ENCODE measurements around the gene FGF12.

GRCh38 chr3:192516820-192517219, 210.5 kb downstream of the FGF12 start:
- TF ChIP-seq, protein P1, sequence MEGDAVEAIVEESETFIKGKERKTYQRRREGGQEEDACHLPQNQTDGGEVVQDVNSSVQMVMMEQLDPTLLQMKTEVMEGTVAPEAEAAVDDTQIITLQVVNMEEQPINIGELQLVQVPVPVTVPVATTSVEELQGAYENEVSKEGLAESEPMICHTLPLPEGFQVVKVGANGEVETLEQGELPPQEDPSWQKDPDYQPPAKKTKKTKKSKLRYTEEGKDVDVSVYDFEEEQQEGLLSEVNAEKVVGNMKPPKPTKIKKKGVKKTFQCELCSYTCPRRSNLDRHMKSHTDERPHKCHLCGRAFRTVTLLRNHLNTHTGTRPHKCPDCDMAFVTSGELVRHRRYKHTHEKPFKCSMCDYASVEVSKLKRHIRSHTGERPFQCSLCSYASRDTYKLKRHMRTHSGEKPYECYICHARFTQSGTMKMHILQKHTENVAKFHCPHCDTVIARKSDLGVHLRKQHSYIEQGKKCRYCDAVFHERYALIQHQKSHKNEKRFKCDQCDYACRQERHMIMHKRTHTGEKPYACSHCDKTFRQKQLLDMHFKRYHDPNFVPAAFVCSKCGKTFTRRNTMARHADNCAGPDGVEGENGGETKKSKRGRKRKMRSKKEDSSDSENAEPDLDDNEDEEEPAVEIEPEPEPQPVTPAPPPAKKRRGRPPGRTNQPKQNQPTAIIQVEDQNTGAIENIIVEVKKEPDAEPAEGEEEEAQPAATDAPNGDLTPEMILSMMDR (IDR thresholded peaks at IDR 0.05): no peak
- no peak for TF ChIP-seq ZFX (IDR thresholded peaks at IDR 0.05; ENCODE audit: borderline replicate concordance)
